Astrocyte (in vitro differentiated cells and primary cell): Measurements from ENCODE around the gene PAK6. TPM values are rescaled to one million over a fixed set of nuclear protein-coding genes. Genes with fewer than 3 reads are reported as not detected.
A peak's percentile ranks its signal among the peaks of the same experiment; 100 is the strongest.

Source experiments
- DNase-seq: peaks from one replicate; pipeline ENCODE4 v3.0.0-alpha.2; 2010; ENCODE audit warnings: low read depth
- FAIRE-seq: peaks from 2 replicates; lab custom pipeline; 2011; peaks lifted over from hg19 to GRCh38; lab: Jason Lieb, UNC
- H2AFZ ChIP-seq: 2 replicates; pipeline ENCODE4 v1.6.0; 2012; ENCODE audit warnings: low read depth, low read length, inconsistent platforms
- H3K27ac ChIP-seq: 2 replicates; pipeline ENCODE4 v1.5.1; 2011; ENCODE audit warnings: low read depth, low read length, inconsistent platforms
- H3K27me3 ChIP-seq: 2 replicates; pipeline ENCODE4 v1.6.0; 2011; ENCODE audit warnings: low read length, inconsistent platforms; ENCODE audit not compliant: insufficient read depth
- H3K36me3 ChIP-seq: 2 replicates; pipeline ENCODE4 v1.5.1; 2011; ENCODE audit warnings: low read length, inconsistent platforms; ENCODE audit not compliant: insufficient read depth
- H3K4me1 ChIP-seq: 2 replicates; pipeline ENCODE4 v1.5.1; 2011; ENCODE audit warnings: low read length, inconsistent platforms; ENCODE audit not compliant: insufficient read depth
- H3K4me2 ChIP-seq: 2 replicates; pipeline ENCODE4 v1.6.0; 2012; ENCODE audit warnings: low read length, inconsistent platforms
- H3K4me3 ChIP-seq: 2 replicates; pipeline ENCODE4 v1.5.1; 2011; ENCODE audit warnings: low read depth, mild to moderate bottlenecking, low read length, inconsistent platforms; ENCODE audit not compliant: insufficient read depth
- H3K79me2 ChIP-seq: 2 replicates; pipeline ENCODE4 v1.6.0; 2012; ENCODE audit warnings: mild to moderate bottlenecking, low read length, inconsistent platforms; ENCODE audit not compliant: insufficient read depth
- H3K9ac ChIP-seq: 2 replicates; pipeline ENCODE4 v1.6.0; 2012; ENCODE audit warnings: mild to moderate bottlenecking, low read length, inconsistent platforms
- H3K9me3 ChIP-seq: 2 replicates; pipeline ENCODE4 v1.5.1; 2012; ENCODE audit warnings: low read depth, mild to moderate bottlenecking, low read length, inconsistent platforms; ENCODE audit not compliant: insufficient read depth
- H4K20me1 ChIP-seq: 2 replicates; pipeline ENCODE4 v1.6.0; 2012; ENCODE audit warnings: low read length, inconsistent platforms; ENCODE audit not compliant: insufficient read depth
- H3K27ac Mint-ChIP-seq: one replicate; pipeline ENCODE4 v1.8.0; 2021; ENCODE audit warnings: mild to moderate bottlenecking, mixed read lengths; ENCODE audit not compliant: unreplicated experiment
- H3K27me3 Mint-ChIP-seq: one replicate; pipeline ENCODE4 v1.8.0; 2021; ENCODE audit warnings: low read depth, mixed read lengths; ENCODE audit not compliant: unreplicated experiment
- H3K36me3 Mint-ChIP-seq: one replicate; pipeline ENCODE4 v1.8.0; 2021; ENCODE audit warnings: low read depth, mixed read lengths; ENCODE audit not compliant: unreplicated experiment
- H3K4me1 Mint-ChIP-seq: one replicate; pipeline ENCODE4 v1.8.0; 2021; ENCODE audit warnings: low read depth, mixed read lengths; ENCODE audit not compliant: unreplicated experiment
- H3K4me3 Mint-ChIP-seq: one replicate; pipeline ENCODE4 v1.8.0; 2021; ENCODE audit warnings: mild to moderate bottlenecking, moderate library complexity, mixed read lengths; ENCODE audit not compliant: unreplicated experiment
- H3K9me3 Mint-ChIP-seq: one replicate; pipeline ENCODE4 v1.8.0; 2021; ENCODE audit warnings: mild to moderate bottlenecking, mixed read lengths; ENCODE audit not compliant: unreplicated experiment
- CTCF ChIP-seq: IDR thresholded peaks from 2 replicates; pipeline ENCODE4 v1.5.1; 2011; ENCODE audit warnings: low read depth, mild to moderate bottlenecking, inconsistent platforms, low read length, moderate library complexity; ENCODE audit not compliant: insufficient read depth
- EZH2 ChIP-seq: IDR thresholded peaks from 2 replicates; pipeline ENCODE4 v1.6.1; 2012; ENCODE audit warnings: mild to moderate bottlenecking, low read length, inconsistent platforms; ENCODE audit not compliant: insufficient read depth
- total RNA-seq: library from RNA; stranded (reverse); gene quantifications from 2 replicates; pipeline ENCODE4 v1.2.1, GENCODE V29; 2021

Gene PAK6
- total RNA-seq, 1 donor from 2014 or later, result 1.1 TPM

- no peak for FAIRE-seq
- peaks cover 66% of the 10 kb centered on the region for H3K27me3 Mint-ChIP-seq
- peaks cover 2% of the 10 kb centered on the region for H3K4me1 ChIP-seq
These were observed 57.2 kb downstream of the PAK6 start for GRCh38 chr15:40295877-40296560.

GRCh38 chr15:40296561-40297230 is 57.8 kb downstream of the PAK6 start:
- Histone ChIP-seq H3K27ac (no peak overlapping the region), H3K9ac (no peak overlapping the region), H3K4me3 (no peak overlapping the region), H3K4me1 (no peaks in the 10 kb centered on the region), H3K79me2 (no peaks in the 10 kb centered on the region), H3K27me3 (peaks cover 13% of the 10 kb centered on the region), H2AFZ (no peak overlapping the region), H4K20me1 (no peaks in the 10 kb centered on the region), H3K36me3 (no peaks in the 10 kb centered on the region), H3K9me3 (peaks cover 4% of the 10 kb centered on the region), H3K4me2 (no peak overlapping the region)
- Mint-ChIP-seq H3K27ac (no peak overlapping the region), H3K9me3 (peaks cover 6% of the 10 kb centered on the region), H3K4me1 (no peaks in the 10 kb centered on the region), H3K27me3 (peaks cover 68% of the 10 kb centered on the region), H3K4me3 (peak overlapping the region; percentile 54), H3K36me3 (peaks cover 3% of the 10 kb centered on the region)
- DNase-seq (no peak), FAIRE-seq (no peak)
- no peak for TF ChIP-seq EZH2
- no peak for TF ChIP-seq CTCF

More at GRCh38 chr15:40295877-40296560, 57.2 kb downstream of the PAK6 start:
- no peak for DNase-seq
- H3K9me3 ChIP-seq, result peaks cover 4% of the 10 kb centered on the region
- H3K27me3 ChIP-seq, result peaks cover 14% of the 10 kb centered on the region
- H3K4me3 ChIP-seq, result no peak overlapping the region
- no peaks in the 10 kb centered on the region for H3K4me1 Mint-ChIP-seq
- no peak overlapping the region for H3K27ac Mint-ChIP-seq
- no peaks in the 10 kb centered on the region for H4K20me1 ChIP-seq
- H3K36me3 ChIP-seq, result no peaks in the 10 kb centered on the region
- H3K4me3 Mint-ChIP-seq, result no peak overlapping the region
- H3K4me2 ChIP-seq, result no peak overlapping the region
- no peak overlapping the region for H3K27ac ChIP-seq
- H3K9ac ChIP-seq, result no peak overlapping the region
- TF ChIP-seq CTCF (no peak), EZH2 (no peak)
- peak overlapping the region; percentile 26 for H2AFZ ChIP-seq
- H3K79me2 ChIP-seq, result no peaks in the 10 kb centered on the region
- H3K36me3 Mint-ChIP-seq, result peaks cover 3% of the 10 kb centered on the region
- H3K9me3 Mint-ChIP-seq, result peaks cover 6% of the 10 kb centered on the region

GRCh38 chr15:40297356-40297755 is 58.5 kb downstream of the PAK6 start:
- DNase-seq, result no peak
- H3K4me3 ChIP-seq, result no peak overlapping the region
- TF ChIP-seq EZH2 (no peak), CTCF (no peak)
- no peak for FAIRE-seq
- peaks cover 6% of the 10 kb centered on the region for H3K9me3 Mint-ChIP-seq
- H3K9ac ChIP-seq, result no peak overlapping the region
- no peak overlapping the region for H3K4me2 ChIP-seq
- peaks cover 3% of the 10 kb centered on the region for H3K36me3 Mint-ChIP-seq
- no peaks in the 10 kb centered on the region for H3K79me2 ChIP-seq
- no peak overlapping the region for H2AFZ ChIP-seq
- no peaks in the 10 kb centered on the region for H3K36me3 ChIP-seq
- H3K27me3 Mint-ChIP-seq, result peaks cover 61% of the 10 kb centered on the region
- no peaks in the 10 kb centered on the region for H3K4me1 Mint-ChIP-seq
- H3K9me3 ChIP-seq, result peaks cover 4% of the 10 kb centered on the region
- no peak overlapping the region for H3K27ac ChIP-seq
- no peaks in the 10 kb centered on the region for H3K4me1 ChIP-seq
- peaks cover 6% of the 10 kb centered on the region for H3K27me3 ChIP-seq
- H4K20me1 ChIP-seq, result no peaks in the 10 kb centered on the region
- no peak overlapping the region for H3K27ac Mint-ChIP-seq
- H3K4me3 Mint-ChIP-seq, result no peak overlapping the region
